DMS53 treated with DMSO at 0.1 percent for 48 hours (cell line): ENCODE measurements around the gene HTT.

ENCODE experiments used
- DNase-seq: peaks from one replicate; lab custom pipeline; 2025; ENCODE audit not compliant: unreplicated experiment; lab: John Stamatoyannopoulos, UW

Gene HTT

DNA sequence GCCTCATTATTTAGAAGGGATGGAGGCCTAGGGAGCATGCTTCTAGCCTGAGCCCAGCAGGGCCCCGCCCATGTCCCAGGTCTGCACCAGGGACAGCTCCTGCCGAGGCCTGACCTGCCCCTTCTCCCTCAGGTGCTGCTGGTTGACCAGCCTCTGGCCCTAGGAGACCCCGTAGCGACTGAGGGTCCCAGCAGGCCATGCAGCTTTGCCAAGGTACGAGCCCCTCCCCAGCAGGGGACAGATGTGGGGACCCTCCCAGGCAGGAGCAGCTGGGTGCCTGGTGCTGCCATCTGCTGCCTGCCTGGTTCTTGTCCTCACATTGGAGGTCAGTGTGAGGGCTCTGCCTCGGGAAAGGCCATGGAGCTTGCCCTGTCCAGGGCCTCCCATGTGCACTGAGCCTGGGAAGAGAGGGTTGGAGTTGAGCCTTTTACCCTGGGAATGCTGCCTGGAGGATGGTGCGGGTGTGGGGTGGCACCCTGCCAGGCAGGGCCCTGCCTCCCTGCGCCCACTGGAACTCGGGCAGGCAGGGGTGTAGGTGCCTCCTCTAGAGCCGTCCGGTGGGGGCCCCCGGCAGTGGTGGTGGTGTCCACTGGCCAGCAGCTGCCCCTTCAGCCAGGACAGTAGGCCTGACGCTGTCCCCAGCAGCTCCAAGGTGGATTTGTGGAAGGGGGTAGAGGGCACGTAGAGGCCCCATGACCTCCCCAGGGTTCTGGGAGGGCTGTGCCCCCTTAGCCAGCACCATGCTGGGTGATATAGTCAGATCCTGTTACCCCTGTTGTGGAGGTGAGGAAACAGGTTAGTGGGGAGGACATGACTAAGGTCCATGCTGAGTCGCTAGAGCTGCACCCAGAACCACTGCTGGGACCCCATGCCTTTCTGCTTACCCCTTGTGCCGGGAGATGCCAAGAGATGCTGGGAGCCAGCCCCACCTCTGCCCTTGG lies 172.2 kb downstream of the HTT start:
- DNase-seq: no peak

DNA sequence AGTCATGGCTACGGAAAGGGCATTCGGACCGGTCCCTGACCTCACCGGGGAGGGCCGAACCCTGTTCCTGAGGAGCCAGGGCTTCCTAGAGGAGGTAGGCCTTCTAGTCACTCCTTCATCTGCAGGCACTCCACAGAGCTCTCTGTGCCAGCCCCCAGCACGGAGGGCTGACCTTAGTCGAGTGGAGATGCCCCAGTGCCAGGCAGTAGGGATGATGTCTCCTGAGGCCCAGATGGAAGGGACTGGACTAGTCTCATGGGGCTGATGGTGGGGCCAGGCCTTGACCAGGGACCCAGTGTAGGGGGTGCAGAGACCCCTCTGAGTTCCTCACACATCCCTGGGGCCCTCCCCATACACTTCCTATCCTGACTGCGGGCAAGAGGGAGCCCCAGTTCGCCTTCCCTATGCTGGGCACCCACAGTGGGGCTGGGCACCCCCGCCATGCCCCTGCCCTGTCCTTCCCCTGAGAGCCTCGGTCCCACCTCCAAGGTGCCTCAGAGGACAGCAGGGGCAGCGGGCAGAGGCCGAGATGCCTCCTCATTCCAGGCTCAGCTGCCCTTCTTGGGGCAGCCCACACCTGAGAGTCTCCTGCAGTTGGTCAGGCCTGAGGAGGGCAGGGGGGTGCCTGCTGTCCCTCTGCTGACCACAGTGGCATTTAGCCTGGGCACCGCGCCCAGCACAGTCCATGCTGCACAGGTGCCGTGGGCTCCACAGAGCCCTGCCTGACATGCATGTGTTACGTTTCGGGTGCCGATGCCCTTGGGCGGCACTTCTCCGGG lies 173.1 kb downstream of the HTT start:
- no peak for DNase-seq

DNA sequence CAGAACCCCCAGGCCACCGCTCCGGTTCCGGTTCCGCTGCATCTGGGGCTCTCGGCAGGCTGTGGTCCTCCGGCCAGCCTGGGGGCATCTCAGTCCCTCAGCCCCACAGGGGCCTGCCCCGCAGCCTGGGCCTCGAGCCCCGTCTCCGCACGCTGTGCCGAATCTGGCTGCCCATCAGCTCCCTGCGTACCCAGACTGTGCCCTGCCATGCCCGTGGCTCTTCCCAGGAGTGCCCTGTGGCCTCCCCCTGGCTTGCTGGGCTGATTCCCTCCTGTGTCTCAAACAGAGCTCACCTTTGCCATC lies 173.6 kb downstream of the HTT start:
- DNase-seq: no peak

DNA sequence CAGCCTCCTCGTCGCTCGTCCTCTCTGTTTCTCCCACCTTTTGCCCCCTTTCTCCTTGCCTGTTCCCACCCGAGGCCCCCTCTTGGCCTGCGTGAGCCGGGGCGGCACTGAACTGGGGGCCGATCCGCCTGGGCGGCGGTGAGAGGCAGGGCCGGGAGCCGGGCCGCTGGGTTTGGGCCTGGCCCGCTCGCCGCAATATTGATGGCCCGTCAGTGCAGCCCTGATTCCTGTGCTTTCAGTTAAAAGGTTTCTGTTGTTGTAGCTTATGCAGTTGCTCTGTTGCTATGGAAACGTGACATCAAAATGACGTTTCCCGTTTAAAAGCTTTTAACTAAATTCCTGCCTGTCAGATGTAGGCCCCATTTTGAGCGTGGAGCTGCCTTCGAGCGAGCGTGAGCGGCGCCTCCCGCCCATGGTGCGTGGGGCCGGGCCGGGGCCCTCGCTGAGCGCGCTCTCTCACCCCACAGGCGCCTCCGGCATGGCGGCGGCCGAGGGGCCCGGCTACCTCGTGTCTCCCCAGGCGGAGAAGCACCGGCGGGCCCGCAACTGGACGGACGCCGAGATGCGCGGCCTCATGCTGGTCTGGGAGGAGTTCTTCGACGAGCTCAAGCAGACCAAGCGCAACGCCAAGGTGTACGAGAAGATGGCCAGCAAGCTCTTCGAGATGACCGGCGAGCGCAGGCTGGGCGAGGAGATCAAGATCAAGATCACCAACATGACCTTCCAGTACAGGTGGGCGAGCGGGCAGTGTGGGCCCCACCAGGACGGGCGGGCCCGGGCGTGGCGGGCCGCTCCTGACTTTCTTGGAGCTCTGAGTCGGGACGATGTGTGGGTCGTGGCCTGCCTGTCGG lies 174.6 kb downstream of the HTT start, which contains the start of gene MSANTD1:
MSANTD1 (plus strand) TSS at position 349 of the 851 bp plus-strand sequence; CDS start at position 413, 64 bp downstream.
- DNase-seq: no peak

DNA sequence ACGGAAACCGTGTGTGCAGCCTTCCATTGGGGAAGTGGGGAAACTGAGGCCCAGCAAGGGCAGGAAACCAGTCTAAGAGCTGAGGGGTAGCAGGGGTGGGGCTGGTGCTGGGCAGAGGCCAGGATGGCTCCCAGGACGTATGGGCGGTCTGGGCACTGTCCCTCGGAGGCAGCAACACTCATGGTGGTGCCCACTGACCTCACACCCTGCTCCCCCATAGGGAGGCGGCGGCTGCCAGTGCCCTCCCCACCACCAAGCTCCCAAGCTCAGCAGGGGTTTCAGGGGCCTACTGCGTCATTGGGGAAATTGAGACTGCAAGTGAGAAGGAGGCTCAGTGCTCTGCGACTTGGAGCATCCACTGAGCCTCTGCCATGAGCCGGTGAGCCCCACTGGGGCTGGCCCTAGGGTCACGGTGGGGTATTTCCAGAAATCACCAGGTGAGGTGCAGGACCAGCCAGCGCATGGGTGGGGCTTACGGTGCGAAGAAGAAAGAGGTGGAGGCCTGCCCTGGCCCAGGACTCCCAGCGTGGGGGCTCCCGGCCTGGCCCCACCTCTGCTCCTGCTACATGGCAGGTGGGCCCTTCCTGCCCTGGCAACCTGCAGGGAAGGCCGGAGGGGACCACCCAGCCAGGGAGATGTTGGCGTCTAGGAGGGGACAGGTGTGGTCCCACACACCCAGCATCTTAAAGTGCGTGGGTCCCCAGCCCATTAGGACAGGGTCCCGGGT lies 175.4 kb downstream of the HTT start:
- DNase-seq: no peak

DNA sequence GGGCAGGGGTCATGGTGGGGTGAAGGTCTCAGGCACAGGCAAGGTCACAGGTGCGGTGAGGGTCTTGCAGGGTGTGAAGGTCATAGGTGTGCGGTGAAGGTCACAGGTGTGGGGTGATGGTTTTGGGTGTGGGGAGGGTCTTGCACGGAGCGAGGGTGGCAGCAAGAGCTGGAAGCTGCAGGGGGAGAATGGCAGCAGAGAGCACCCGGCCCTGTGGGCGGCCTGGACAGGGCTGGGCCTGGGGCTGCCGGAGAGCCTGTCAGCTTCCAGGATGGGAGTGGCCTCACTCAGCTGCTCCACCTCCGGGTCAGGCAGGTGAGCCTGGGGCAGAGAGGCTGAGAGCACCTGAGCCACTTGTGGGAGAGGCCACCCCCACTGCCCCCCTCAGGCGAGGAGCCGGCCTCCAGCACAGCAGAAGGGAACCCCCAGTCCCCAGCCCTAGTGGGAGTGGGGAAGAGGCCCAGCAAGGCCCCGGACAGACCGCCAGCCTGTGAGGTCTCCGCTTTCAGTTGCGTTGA lies 176.0 kb downstream of the HTT start:
- no peak for DNase-seq

DNA sequence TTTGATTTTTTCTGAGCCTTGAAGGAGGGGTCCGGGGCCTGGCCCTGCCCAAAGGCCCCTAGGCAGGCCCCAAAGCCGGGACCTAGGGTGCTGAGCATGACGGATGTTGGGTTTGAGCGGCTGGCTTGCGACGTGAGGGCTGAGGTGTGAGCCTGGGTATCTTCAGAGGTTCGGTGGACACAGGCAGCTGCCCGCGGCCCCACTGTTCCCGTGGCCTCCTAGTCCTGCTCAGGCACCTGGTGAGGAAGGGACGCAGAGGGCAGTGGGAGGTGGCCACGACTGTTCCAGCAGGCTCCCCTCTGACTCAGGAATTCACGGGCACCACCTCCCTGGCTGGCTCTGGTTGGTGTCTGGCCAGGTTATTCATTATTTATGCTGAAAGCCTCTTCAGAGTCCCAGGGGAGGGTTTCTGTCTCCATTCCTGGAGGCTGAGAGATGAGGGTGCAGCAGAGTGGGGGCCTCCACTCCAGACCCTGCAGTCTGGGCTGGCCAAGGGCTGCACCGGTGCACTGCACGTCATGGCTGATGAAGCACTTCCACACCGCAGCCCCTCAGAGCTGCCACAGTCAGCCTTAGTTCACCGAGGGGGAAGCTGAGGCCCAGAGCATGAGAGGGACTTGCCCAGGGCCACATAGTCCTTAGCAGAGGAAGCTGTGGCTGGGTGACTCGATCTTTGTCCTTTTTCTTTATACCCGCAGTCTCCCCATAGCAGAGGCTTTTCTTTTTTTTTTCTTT lies 176.6 kb downstream of the HTT start:
- no peak for DNase-seq

DNA sequence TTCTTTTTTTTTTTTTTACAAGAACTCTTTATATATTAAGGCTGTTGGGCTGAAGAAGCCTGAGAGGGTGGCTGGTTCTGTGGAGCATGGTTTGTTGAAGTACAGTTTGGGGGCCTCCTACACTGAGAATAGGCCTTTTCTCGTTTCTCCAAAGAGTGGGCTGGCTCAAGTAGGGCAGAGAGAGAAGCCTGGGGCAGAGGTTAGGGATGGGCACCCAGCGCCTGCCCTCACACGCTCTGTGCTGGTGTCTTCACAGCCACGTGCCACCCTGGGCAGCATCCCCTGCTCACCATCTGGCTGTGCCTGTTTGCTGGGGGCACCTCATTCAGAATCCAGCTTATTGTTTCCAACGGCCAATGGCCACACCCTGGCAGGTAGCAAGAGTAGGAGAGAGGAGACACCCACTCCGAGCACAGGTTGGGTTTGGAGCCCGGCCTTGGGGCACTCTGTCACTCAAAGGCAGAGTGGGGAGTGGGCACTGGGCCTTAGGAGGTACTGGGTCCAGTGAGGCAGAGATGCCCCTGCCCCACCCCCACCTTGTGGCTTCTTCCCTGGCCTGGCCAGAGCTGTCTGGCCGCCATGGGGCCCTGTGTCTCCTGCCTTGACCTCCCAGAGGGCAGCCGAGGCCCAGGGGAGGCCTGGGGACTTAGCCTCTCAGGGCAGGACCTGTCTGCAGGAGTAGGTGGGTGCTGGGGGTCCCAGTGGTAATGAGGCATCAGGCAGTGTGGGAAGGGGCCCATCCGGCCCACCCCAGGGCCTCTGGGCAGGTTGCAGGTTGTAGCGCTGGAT lies 177.4 kb downstream of the HTT start:
- DNase-seq: no peak

DNA sequence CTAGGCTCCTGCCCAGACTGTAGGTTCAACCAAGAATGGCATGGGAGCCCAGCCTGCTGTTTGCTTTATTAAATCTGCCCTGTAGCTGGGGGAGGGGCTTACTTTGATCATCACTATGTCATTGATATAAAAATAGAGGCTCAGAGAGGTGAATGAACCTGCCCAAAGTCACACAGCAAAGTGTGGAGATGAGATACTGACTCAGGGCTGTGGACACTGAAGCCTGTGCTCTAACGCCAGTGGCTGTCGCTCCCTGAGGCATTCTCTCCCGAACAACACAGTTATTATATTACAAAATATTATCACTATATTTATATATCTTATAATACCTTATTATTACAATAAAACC lies 178.0 kb downstream of the HTT start:
- DNase-seq: no peak

DNA sequence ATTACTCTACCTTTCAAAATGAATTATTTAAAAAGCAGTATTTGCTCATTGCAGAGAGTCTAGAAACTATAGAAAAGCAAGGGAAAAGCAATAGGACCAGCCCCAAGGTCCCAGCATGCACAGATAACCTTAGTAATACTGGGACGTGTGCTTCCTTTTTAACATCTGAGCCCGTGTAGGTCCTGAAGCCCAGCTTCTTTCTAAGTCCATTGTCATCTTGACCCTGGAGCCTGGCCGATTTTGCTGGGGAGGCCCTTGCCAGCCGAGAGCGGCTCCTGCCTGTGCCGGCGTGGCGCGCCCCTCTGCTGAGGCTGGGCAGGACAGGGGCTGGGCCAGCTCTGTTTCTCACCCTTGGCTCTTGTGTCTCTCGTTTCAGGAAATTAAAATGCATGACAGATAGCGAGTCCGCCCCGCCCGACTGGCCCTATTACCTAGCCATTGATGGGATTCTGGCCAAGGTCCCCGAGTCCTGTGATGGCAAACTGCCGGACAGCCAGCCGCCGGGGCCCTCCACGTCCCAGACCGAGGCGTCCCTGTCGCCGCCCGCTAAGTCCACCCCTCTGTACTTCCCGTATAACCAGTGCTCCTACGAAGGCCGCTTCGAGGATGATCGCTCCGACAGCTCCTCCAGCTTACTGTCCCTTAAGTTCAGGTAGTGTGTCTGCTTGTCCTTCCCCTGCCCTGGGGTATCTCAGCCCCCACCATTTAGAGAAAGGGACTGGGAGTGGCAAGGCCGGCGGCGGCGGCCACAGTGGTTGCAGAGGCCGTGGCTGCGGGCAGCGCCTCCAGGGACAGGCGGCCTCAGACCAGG lies 178.6 kb downstream of the HTT start:
- no peak for DNase-seq

DNA sequence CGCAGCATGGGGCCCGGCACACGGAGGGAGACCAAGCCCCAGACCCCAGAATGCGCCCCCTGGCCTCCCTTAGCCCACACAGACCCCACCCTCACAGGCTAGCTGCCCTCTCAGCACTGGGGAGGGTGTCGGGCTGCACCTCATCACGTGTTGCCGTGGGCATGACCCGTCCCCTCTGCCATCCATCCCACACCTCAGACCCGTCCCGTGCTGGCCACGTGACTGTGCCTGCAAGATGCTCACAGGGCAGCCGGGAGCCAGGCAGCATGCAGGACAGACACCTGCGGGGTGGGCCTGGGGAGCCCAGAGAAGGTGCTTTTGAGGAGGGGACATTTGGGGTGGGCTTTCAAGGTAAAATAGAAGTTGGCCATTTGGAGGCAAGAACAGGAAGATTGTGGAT lies 179.3 kb downstream of the HTT start:
- no peak for DNase-seq

DNA sequence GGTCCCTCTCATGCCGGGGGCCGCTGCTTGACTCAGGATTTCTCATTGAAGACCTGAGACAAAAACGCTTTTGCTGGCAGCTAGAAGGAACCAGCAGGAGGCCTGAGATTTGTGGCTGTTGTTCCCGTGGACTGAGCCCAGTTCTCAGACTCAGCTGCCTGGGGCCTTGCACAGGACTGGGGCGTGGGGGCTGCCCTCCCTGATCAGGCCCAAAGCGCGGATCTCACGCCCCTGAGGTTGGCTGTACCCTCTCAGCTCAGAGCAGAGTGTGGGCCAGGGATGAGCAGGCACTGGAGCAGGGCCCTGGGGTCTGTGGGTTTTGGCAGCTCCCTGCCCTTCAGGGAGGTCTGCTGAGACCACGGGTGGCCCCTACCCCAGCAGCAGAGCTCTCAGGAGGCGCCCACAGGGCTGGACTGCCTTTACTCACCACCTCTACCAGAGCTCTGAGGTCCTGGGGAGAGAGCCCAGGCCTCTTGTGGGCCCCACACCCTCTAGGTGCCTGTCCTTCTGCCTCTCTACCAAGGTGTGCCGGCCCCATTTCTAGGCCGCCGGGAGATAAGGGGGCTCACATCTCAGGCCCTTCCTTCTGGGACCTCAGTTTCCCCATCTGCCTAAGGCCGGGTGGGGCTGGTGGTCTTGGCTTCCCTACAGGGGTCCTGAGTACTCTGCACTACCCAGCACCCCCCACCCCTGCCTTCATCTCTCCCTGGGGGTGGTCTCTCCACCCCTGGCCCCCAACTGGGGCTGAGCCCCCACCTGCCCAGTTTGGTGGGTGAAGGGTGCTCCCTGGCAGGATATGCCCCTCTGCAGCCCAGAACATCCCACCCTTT lies 180.0 kb downstream of the HTT start:
- DNase-seq: no peak

DNA sequence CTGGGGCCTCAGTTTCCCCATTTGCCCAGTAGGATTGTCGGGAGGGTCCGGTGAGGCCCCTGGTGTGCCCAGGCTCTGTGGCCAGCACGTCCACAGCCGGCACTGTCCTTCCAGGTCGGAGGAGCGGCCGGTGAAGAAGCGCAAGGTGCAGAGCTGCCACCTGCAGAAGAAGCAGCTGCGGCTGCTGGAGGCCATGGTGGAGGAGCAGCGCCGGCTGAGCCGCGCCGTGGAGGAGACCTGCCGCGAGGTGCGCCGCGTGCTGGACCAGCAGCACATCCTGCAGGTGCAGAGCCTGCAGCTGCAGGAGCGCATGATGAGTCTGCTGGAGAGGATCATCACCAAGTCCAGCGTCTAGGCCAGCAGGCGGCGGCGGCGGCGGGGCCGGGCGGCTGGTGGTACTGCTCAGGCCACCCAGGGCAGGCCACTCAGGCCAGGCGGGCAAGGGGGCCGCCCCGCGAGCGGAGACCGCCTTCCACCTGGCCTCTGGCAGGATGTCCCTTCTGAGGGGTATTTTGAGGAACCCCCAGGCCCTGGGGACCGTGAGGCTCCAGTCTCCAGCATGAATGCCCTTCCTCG lies 181.2 kb downstream of the HTT start:
- DNase-seq: no peak

DNA sequence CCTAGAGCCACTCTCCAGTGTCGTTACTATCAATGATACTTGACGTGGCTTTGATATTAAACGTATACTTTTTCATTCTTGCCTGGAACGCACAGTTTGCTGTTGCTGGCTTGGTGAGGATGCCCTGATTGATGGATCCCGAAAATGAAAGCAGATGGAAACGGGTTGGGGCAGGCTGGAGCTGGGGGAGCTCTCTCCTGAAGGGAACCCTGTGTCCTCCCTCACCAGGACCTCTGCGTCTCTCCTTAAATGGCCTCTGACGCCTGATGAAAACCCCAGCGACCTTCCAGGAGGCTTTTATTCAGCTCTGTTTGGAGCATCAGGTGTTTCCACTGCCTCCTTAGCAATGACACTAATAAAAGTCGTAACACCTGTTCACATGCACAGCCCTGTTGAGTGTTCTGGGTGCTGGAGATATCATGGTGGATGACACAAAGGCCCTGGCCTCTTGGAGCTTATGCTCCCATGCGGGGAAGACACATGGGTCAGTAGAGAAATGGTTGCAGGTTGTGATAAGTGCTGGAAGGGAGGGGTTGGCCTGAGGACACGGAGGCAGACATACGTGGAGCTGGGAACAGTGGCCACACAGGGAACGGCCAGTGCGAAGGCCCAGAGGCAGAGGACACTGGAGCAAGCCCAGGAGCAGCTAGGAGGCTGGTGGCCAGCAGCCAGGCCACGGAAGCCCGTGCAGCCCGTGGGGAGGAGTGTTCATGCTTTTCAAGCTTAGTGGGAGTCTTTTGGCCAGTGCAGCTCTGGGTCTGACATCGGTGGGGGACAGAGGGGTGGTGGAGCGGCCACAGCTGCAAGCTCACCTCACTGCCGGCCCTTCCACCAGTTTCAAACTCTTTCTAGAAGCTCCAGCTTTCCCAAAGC lies 182.0 kb downstream of the HTT start:
- DNase-seq: no peak

DNA sequence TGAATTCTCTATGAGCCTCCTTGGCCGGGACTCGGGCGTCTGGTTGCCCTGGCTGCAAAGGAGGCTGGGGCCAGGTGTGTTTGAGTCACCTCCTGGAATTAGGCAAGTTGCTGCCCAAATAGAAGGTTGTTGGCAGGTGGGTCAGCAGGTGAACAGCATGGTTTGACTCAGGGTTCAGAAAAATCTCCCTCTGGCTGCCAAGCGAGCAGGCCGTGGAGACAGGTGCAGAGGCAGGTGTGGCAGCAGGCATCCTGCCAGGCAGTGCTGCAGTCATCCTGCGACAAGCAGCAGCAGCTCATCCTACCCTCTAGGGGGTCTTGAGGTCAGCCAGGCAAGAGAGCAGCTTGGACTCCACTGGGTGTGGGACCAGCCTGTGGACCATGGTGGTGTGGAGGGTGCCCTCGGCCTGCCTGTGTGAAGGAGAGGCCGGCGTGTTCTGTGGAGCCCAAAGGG lies 182.6 kb downstream of the HTT start:
- peak; percentile 95 for DNase-seq
